ENCODE measurements around the gene MIA2. TPM values are rescaled to one million over a fixed set of nuclear protein-coding genes. Genes with fewer than 3 reads are reported as not detected.
A peak's percentile ranks its signal among the peaks of the same experiment; 100 is the strongest.

The MIA2 gene
- total RNA-seq, 6 experiments from 2014 or later: 58.7 to 90.8 (median 73.6) TPM

DNA sequence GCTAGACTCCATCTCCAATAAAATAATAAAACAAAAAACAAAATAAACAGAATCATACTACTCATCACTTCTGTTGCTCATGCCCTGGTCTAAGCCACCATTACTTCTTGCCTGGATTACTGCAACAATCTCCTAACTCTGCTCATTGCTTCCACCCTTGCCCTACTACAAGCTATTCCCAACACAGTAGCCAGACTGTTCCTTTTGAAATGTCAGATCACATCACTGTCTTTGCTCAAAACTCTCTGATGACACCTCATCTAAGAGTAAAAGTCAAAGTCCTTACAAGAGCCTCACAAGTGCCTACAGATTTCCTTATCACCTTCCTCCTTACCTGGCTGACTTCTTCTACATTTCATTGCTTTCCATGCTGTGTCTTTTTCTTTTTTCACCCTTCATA, 188.5 kb downstream of the MIA2 start:
- ATAC-seq: no peak
- no peak overlapping the region for H3K27ac ChIP-seq
- H3K9me3 ChIP-seq: no peaks in the 10 kb centered on the region
- peaks cover 0 to 10% (median 0%) of the 10 kb centered on the region in 4 donors for H3K4me1 ChIP-seq
- H3K27me3 ChIP-seq: no peaks in the 10 kb centered on the region
- H3K36me3 ChIP-seq: no peaks in the 10 kb centered on the region
- DNase-seq: no peak
- TF ChIP-seq POLR2A (IDR thresholded peaks at IDR 0.05) (no peak), CTCF (IDR thresholded peaks at IDR 0.05) (no peak)
- intact Hi-C loops (cut with DNase I): no loop called here
- H3K4me3 ChIP-seq: no peak overlapping the region

- DNase-seq: no peak
- 91% methylated on average over 3 of the region's 3 CpGs for WGBS (ENCODE audit: insufficient coverage, low coverage, low lambda C conversion rate, missing lambda C conversion rate)
- Histone ChIP-seq H3K27ac (no peak overlapping the region), H3K4me3 (no peak overlapping the region), H3K4me1 (peaks cover 0 to 10% (median 0%) of the 10 kb centered on the region in 4 donors), H3K27me3 (no peaks in the 10 kb centered on the region), H3K36me3 (no peaks in the 10 kb centered on the region), H3K9me3 (no peaks in the 10 kb centered on the region)
- TF ChIP-seq POLR2A (IDR thresholded peaks at IDR 0.05) (no peak), CTCF (IDR thresholded peaks at IDR 0.05) (no peak)
- intact Hi-C loops (cut with DNase I): no loop called here
- no peak for ATAC-seq
These were observed 190.1 kb downstream of the MIA2 start for GRCh38 chr14:39423793-39424192.

DNA sequence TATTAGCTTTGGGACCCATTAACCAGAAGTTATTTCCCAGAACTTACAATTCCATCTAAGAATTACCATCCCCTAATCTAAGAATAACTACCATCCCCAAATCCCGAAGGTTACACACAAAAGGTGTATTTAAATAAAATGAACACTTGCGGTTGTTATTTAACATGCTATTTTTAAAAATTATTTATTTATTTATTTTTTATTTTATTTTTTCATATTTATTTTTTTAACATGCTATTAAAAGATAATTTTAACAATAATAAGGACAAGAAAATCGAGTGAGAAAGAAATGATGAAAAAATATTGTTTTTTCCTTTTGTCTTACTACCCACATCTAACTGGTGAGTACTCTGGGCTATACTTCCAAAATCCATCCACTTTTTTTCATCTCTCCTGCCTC, 192.2 kb downstream of the MIA2 start:
- Histone ChIP-seq H3K27ac (no peak overlapping the region), H3K9me3 (no peaks in the 10 kb centered on the region), H3K27me3 (no peaks in the 10 kb centered on the region), H3K4me3 (no peak overlapping the region), H3K4me1 (peaks cover 0 to 15% (median 5%) of the 10 kb centered on the region in 4 donors), H3K36me3 (no peaks in the 10 kb centered on the region)
- no peak for TF ChIP-seq POLR2A (IDR thresholded peaks at IDR 0.05)
- TF ChIP-seq CTCF (IDR thresholded peaks at IDR 0.05): no peak
- intact Hi-C loops (cut with DNase I): no loop called here
- WGBS (ENCODE audit: insufficient coverage, low coverage, low lambda C conversion rate, missing lambda C conversion rate): 89% methylated on average over 3 of the region's 3 CpGs
- ATAC-seq: no peak
- DNase-seq: no peak

- no peaks in the 10 kb centered on the region for H3K27me3 ChIP-seq
- intact Hi-C loops (cut with DNase I): no loop called here
- no peak for TF ChIP-seq POLR2A (IDR thresholded peaks at IDR 0.05)
- TF ChIP-seq CTCF (IDR thresholded peaks at IDR 0.05): peak; percentile 24 to 43 (median 34)
These were observed 192.9 kb downstream of the MIA2 start for GRCh38 chr14:39426605-39427004.

DNA sequence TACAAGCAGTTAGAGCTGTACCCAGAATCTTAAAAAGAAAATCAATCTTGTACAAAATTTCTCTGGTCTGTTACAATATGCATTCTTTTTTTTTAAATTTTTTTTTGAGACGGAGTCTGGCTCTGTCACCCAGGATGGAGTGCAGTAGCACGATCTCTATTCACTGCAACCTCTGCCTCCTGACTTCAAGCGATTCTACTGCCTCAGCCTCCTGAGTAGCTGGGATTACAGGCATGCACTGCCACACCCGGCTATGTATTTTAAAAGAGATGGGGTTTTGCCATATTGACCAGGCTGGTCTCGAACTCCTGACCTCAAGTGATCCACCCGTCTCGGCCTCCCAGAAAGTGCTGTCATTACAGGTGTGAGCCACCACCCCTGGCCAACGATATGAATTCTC, 194.4 kb downstream of the MIA2 start:
- DNase-seq (no peak), ATAC-seq (no peak)
- Histone ChIP-seq H3K4me3 (no peak overlapping the region), H3K4me1 (peaks cover 0 to 15% (median 7%) of the 10 kb centered on the region in 4 donors), H3K9me3 (no peaks in the 10 kb centered on the region), H3K36me3 (no peaks in the 10 kb centered on the region), H3K27ac (no peak overlapping the region), H3K27me3 (no peaks in the 10 kb centered on the region)
- TF ChIP-seq POLR2A (IDR thresholded peaks at IDR 0.05): no peak
- TF ChIP-seq CTCF (IDR thresholded peaks at IDR 0.05): no peak
- intact Hi-C loops (cut with DNase I): no loop called here
- 83% methylated on average over 7 of the region's 8 CpGs for WGBS (ENCODE audit: insufficient coverage, low coverage, low lambda C conversion rate, missing lambda C conversion rate)

More at GRCh38 chr14:39426605-39427004, 192.9 kb downstream of the MIA2 start:
- peaks cover 0 to 15% (median 7%) of the 10 kb centered on the region in 4 donors for H3K4me1 ChIP-seq
- no peaks in the 10 kb centered on the region for H3K9me3 ChIP-seq
- WGBS (ENCODE audit: insufficient coverage, low coverage, low lambda C conversion rate, missing lambda C conversion rate): 30% methylated on average over 7 of the region's 7 CpGs
- H3K36me3 ChIP-seq: no peaks in the 10 kb centered on the region
- no peak overlapping the region for H3K4me3 ChIP-seq
- no peak for DNase-seq
- peak; percentile 48 to 65 (median 56) for ATAC-seq
- H3K27ac ChIP-seq: no peak overlapping the region

Data from right lobe of liver (tissue), 6 donors.